Measurements from ENCODE around the gene LRRC43.

The LRRC43 gene

DNA sequence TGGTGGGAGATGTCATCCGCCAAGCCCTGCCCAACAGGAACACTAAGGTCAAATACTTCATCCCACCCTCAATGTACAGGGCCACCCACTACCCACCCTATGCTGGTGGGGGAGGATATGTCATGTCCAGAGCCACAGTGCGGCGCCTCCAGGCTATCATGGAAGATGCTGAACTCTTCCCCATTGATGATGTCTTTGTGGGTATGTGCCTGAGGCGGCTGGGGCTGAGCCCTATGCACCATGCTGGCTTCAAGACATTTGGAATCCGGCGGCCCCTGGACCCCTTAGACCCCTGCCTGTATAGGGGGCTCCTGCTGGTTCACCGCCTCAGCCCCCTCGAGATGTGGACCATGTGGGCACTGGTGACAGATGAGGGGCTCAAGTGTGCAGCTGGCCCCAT lies 24.1 kb downstream of the LRRC43 start:
- DNase-seq (ENCODE audit: low read depth) = no peak
- H3K4me3 ChIP-seq (ENCODE audit: low read depth, low read length) = no peak overlapping the region
- TF ChIP-seq POLR2A (IDR thresholded peaks at IDR 0.05; ENCODE audit: extremely low read depth, insufficient read length) = no peak
- no peak for TF ChIP-seq MYC (IDR thresholded peaks at IDR 0.05; ENCODE audit: low read depth, low read length)
- TF ChIP-seq, protein P1, sequence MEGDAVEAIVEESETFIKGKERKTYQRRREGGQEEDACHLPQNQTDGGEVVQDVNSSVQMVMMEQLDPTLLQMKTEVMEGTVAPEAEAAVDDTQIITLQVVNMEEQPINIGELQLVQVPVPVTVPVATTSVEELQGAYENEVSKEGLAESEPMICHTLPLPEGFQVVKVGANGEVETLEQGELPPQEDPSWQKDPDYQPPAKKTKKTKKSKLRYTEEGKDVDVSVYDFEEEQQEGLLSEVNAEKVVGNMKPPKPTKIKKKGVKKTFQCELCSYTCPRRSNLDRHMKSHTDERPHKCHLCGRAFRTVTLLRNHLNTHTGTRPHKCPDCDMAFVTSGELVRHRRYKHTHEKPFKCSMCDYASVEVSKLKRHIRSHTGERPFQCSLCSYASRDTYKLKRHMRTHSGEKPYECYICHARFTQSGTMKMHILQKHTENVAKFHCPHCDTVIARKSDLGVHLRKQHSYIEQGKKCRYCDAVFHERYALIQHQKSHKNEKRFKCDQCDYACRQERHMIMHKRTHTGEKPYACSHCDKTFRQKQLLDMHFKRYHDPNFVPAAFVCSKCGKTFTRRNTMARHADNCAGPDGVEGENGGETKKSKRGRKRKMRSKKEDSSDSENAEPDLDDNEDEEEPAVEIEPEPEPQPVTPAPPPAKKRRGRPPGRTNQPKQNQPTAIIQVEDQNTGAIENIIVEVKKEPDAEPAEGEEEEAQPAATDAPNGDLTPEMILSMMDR (IDR thresholded peaks at IDR 0.05; ENCODE audit: low read depth, low read length) = no peak
- TF ChIP-seq, protein P2, sequence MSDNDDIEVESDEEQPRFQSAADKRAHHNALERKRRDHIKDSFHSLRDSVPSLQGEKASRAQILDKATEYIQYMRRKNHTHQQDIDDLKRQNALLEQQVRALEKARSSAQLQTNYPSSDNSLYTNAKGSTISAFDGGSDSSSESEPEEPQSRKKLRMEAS (IDR thresholded peaks at IDR 0.05; ENCODE audit: low read depth, low read length) = no peak

DNA sequence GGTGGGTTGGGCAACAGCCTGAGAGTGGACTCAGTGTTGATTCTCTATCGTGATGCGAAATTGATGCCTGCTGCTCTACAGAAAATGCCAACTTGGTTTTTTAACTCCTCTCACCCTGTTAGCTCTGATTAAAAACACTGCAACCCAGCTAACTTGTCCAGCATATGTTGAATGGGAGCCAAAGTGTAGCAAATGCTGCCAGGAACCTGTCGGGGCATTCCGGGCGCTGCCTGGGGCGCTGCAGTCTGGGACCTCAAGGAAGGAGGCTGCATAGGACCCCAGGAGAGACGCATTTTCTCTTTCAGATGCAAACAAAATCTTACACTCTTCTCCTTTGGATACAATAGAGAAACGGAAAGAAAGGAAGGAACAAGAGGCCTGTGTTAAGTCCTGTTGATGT lies 24.5 kb downstream of the LRRC43 start:
- no peak overlapping the region for H3K4me3 ChIP-seq (ENCODE audit: low read depth, low read length)
- TF ChIP-seq, protein P2 (IDR thresholded peaks at IDR 0.05; ENCODE audit: low read depth, low read length) = no peak
- TF ChIP-seq, protein P1 (IDR thresholded peaks at IDR 0.05; ENCODE audit: low read depth, low read length) = no peak
- no peak for TF ChIP-seq POLR2A (IDR thresholded peaks at IDR 0.05; ENCODE audit: extremely low read depth, insufficient read length)
- no peak for TF ChIP-seq MYC (IDR thresholded peaks at IDR 0.05; ENCODE audit: low read depth, low read length)
- no peak for DNase-seq (ENCODE audit: low read depth)

DNA sequence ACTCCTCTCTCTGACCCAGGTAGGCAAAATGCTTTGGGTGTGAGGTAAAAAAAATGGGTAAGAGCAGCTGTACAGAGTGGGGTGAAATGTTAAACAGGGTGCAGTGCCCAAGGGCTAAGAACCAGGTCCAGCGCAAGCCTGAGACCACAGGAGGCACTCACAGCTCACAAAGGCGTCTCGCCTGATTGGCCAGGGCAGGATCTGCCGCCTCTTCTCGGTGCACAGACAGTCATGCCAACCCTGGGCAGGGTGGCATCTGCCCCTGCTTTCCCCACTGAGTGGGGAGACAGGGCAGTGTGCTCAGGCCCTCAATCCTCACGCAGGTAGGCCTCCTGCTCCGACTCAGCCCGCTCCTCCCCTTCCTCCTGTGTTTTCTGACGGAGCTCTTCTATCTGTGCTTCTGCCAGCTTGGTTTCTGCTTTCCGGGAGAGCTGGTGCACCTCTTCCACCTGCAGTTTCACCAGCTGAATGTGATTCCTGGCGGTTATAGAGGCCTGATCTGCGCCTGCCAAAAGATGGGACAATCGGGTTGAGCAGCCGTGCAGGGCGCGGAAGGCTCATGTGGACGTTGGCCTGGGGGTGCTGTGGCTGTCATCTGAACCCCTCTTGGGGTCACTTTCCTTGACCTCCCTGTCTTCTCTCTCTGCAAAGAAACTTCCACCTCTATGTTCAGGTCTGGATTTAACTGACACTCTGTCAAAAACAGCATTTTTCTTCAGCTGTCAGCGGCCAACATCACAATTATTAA lies 25.3 kb downstream of the LRRC43 start:
- TF ChIP-seq, protein P2 (IDR thresholded peaks at IDR 0.05; ENCODE audit: low read depth, low read length) = no peak
- TF ChIP-seq, protein P1 (IDR thresholded peaks at IDR 0.05; ENCODE audit: low read depth, low read length) = no peak
- TF ChIP-seq MYC (IDR thresholded peaks at IDR 0.05; ENCODE audit: low read depth, low read length) (no peak), POLR2A (IDR thresholded peaks at IDR 0.05; ENCODE audit: extremely low read depth, insufficient read length) (no peak)
- no peak for DNase-seq (ENCODE audit: low read depth)
- H3K4me3 ChIP-seq (ENCODE audit: low read depth, low read length) = no peak overlapping the region

DNA sequence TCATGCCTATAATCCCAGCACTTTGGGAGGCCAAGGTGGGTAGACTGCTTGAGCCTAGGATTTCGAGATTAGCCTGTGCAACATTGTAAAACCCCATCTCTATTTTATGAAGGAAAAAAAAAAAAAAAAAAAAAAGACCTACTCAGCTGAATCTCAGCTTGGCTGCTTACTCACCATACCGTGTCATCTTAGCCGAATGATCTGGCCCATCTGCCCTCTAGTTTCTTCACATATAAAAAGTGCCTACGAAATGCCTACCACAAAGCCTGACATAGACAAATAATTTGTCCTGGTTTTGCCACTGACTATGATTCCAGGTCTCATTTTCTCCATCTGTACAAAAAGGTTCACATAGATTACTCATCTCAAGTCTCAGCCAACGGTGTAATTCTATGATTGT lies 32.8 kb downstream of the LRRC43 start:
- DNase-seq (ENCODE audit: low read depth) = no peak
- H3K4me3 ChIP-seq (ENCODE audit: low read depth, low read length) = no peak overlapping the region

DNA sequence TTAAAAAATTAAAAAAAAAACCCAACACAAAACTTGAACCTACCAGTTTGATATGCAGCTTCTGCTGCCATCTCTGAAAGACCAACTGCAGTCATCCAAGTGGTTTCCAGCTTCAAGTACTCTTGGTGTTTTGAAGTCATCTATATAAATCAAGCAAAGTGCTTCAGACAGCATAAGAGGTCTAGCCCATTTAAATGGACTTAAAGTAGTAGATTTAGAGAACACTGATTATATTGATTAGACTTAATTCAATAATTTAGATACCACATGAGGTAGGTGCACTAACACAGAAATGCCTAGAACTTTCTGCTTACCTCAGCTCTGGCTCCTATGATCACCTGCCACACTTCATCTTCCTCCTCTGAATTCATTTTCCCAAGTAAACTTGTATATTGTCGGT lies 33.5 kb downstream of the LRRC43 start:
- H3K4me3 ChIP-seq (ENCODE audit: low read depth, low read length) = no peak overlapping the region
- DNase-seq (ENCODE audit: low read depth) = no peak
- TF ChIP-seq MYC (IDR thresholded peaks at IDR 0.05; ENCODE audit: low read depth, low read length) = no peak
- TF ChIP-seq POLR2A (IDR thresholded peaks at IDR 0.05; ENCODE audit: extremely low read depth, insufficient read length) = no peak
- TF ChIP-seq, protein P1 (IDR thresholded peaks at IDR 0.05; ENCODE audit: low read depth, low read length) = no peak
- TF ChIP-seq, protein P2 (IDR thresholded peaks at IDR 0.05; ENCODE audit: low read depth, low read length) = no peak

More for the DNA sequence above, 32.8 kb downstream of the LRRC43 start:
- TF ChIP-seq, protein P2 (IDR thresholded peaks at IDR 0.05; ENCODE audit: low read depth, low read length) = no peak
- TF ChIP-seq, protein P1 (IDR thresholded peaks at IDR 0.05; ENCODE audit: low read depth, low read length) = no peak
- TF ChIP-seq MYC (IDR thresholded peaks at IDR 0.05; ENCODE audit: low read depth, low read length) = no peak
- no peak for TF ChIP-seq POLR2A (IDR thresholded peaks at IDR 0.05; ENCODE audit: extremely low read depth, insufficient read length)
